Stomach (tissue), 4 donors: ENCODE measurements around the gene DNAAF1.

Source experiments
- CTCF ChIP-seq, 7 experiments: fragments of 450-650 bp in 4 of 7; fragments of 200-600 bp in 3 of 7; sonication (generic) in 3 of 7; IDR thresholded peaks; one replicate each; pipeline ENCODE4 v1.5.1; 2016 to 2019; ENCODE audit warnings: antibody characterized with exemption in 7 of 7, control low read depth in 2 of 7, mild to moderate bottlenecking in 1 of 7
- POLR2A ChIP-seq, 4 donors: fragments of 450-650 bp; IDR thresholded peaks; one replicate each; pipeline ENCODE4 v1.6.1; 2016; ENCODE audit warnings: antibody characterized with exemption in 4 of 4, control low read depth in 2 of 4, mild to moderate bottlenecking in 1 of 4, moderate library complexity in 1 of 4

DNA sequence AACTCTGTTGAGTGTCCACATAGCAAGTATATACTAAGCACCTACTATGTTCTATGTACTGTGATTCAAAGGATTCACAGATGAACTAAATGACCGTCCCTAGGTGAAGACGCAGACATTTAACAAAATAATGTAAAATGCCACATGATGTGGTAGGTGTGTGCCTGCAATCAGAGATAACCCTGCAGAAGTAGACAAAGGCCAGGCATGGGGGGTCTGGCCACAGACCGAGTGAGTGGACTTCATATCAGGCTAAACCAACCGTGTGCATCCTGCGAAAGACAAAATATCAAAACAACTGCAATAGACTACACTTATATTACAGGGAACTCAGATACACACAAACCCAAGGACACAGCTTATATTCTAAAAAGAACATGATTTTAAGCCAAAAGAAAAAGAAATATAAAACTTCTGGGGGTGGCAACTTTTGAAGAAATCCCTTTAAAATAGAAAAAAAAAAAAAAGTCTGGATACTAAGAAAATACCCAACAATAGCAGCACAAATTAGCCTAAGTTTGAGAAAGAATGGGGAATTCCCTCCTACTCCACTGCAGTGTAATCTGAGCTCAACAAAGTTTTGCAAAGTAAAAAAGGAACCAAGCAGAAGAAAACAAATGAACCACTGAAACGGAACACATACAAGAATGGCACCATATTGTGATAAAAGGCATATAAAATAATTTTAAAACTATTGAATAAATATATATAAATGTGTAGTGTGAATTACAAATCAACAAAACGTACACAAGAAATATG, 12.4 kb upstream of the DNAAF1 start:
- TF ChIP-seq CTCF (IDR thresholded peaks at IDR 0.05) (no peak), POLR2A (IDR thresholded peaks at IDR 0.05) (no peak)
